NOMO-1 (cell line): Measurements from ENCODE around the gene FOLR1.

Source experiments
- DNase-seq, 2 experiments: peaks; one replicate each; lab custom pipeline; 2025; ENCODE audit not compliant: unreplicated experiment in 2 of 2; lab: John Stamatoyannopoulos, UW

Gene FOLR1

DNA sequence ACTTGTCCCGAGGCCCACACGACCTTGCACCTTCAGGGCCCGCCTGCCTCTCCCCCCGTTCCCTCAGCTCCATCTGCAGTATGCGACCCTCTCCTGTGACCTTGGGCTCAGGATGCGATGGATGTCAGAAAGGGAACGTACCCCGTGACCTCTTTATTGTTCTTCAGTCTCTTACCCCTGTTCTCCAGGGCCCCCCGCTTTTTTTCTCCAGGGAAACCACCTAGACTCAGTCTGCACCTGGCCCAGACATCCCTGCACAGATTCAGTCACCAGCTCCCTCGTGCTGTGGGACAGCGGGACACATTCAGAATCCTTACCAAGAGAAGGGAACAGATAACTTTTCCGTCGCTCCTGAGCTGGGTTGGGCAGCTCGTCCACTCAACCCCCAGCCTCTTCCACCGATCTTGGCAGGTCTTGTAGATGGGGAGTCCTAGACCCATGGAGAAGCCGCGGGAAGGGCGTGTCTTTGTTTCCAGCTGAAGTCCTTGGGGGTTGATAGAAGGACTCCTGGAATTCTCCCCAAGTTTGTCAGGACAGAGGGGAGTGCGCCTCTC, 53.4 kb downstream of the FOLR1 start:
- DNase-seq, result no peak
